Skeletal muscle satellite cell (primary cell): ENCODE results near the gene KRT6A.

Experiments used
- H3K27me3 ChIP-seq: 2 replicates; pipeline ENCODE4 v1.7.0; 2013; ENCODE audit warnings: low read length; ENCODE audit not compliant: control insufficient read depth, insufficient read depth
- H3K36me3 ChIP-seq: 2 replicates; pipeline ENCODE4 v1.7.0; 2013; ENCODE audit warnings: mild to moderate bottlenecking, control low read depth, low read length; ENCODE audit not compliant: insufficient read depth
- H3K4me1 ChIP-seq: 2 replicates; pipeline ENCODE4 v1.7.0; 2013; ENCODE audit warnings: low read length; ENCODE audit not compliant: control insufficient read depth, insufficient read depth
- H3K4me2 ChIP-seq: 2 replicates; pipeline ENCODE4 v1.7.0; 2013; ENCODE audit warnings: mild to moderate bottlenecking, low read length
- H3K4me3 ChIP-seq: 2 replicates; pipeline ENCODE4 v1.7.0; 2013; ENCODE audit warnings: low read length
- H3K9ac ChIP-seq: 2 replicates; pipeline ENCODE4 v1.7.0; 2013; ENCODE audit warnings: mild to moderate bottlenecking, low read depth, low read length, moderate library complexity
- H3K9me3 ChIP-seq: replicated peaks from 2 replicates; pipeline ENCODE4 v1.7.0; 2013; ENCODE audit warnings: mild to moderate bottlenecking, control low read depth, low read length

The KRT6A gene

DNA sequence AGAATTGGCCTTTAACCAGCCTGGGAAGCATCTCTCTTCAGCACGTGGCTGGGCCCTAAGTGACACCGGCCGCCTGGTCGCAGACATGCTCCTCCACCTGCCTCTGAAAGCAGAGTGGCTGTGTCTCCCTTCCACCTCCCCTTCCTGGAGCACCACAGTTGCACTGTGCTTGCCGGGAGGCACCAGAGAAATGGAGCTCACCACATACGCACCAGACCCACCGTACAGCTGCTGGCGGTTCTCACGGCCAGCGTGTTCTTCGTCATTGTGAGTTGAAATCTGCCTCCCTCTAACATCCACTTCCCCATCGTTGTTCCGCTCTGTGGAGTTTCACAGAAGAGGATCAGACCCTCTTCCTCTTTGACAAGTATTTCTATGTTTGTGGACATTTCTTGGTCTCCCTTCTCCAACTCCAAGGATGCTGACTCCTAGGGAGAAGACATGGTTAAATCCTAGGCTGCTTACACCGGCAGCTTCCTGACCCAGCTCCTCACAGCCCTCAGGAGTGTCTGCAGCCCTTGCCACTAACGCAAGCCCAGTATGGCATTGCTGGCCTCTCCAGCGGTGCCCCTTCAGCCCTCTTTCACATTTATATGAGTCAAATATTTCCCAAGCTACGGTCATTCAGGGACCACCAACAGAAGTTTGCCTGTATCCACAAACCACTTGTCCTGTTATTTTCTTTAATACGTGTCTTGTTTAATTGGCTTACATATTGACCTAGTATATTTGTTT lies 38.7 kb upstream of the KRT6A start:
- no peaks in the 10 kb centered on the region for H3K9me3 ChIP-seq
- H3K36me3 ChIP-seq = no peaks in the 10 kb centered on the region
- H3K4me2 ChIP-seq = no peak overlapping the region
- H3K27me3 ChIP-seq = peaks cover 48% of the 10 kb centered on the region
- no peak overlapping the region for H3K4me3 ChIP-seq
- no peak overlapping the region for H3K9ac ChIP-seq
- H3K4me1 ChIP-seq = no peaks in the 10 kb centered on the region

DNA sequence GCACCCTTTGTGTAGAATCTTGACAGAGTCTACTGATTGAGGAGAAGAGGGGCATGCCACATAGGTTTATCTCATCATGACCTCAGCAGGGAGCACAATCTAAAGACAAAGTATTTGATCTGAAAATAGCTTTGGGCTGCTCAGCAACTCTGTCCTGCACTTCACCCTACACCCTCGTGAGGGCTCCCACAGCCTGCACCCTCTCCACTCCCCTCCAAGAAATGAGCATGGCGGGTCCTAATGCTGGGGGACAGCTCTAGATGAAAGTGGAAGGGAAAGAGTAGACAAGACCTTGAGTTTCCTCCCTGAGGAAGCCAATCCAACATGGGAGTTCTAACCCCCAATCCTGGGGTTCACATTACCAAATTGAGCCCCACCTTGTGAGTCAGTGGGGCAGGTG lies 37.8 kb upstream of the KRT6A start:
- H3K4me1 ChIP-seq = no peaks in the 10 kb centered on the region
- H3K36me3 ChIP-seq = no peaks in the 10 kb centered on the region
- H3K4me3 ChIP-seq = no peak overlapping the region
- H3K27me3 ChIP-seq = peaks cover 54% of the 10 kb centered on the region
- H3K9ac ChIP-seq = no peak overlapping the region
- no peaks in the 10 kb centered on the region for H3K9me3 ChIP-seq
- H3K4me2 ChIP-seq = no peak overlapping the region

DNA sequence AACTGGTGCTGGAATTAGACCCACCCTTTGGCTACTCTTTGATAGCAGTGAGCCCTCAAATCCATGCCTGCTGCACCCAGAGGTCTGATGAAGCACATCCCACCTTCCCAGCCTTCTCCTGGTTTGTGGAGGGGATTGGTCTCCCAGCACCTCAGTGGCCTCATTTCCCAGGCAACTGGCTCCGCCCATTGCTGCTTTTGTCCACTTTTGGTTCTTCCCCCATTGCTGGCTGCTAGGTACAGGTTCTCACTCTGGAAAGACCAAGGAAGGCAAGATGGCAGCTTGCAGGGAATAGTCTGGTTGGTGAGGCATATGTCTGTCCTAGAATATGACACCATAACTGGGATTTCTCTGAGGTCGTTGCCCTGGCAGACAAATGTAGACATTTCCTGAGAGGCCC lies 37.3 kb upstream of the KRT6A start:
- H3K9me3 ChIP-seq = no peaks in the 10 kb centered on the region
- H3K4me3 ChIP-seq = no peak overlapping the region
- no peak overlapping the region for H3K9ac ChIP-seq
- no peaks in the 10 kb centered on the region for H3K4me1 ChIP-seq
- no peak overlapping the region for H3K4me2 ChIP-seq
- peaks cover 59% of the 10 kb centered on the region for H3K27me3 ChIP-seq
- no peaks in the 10 kb centered on the region for H3K36me3 ChIP-seq

DNA sequence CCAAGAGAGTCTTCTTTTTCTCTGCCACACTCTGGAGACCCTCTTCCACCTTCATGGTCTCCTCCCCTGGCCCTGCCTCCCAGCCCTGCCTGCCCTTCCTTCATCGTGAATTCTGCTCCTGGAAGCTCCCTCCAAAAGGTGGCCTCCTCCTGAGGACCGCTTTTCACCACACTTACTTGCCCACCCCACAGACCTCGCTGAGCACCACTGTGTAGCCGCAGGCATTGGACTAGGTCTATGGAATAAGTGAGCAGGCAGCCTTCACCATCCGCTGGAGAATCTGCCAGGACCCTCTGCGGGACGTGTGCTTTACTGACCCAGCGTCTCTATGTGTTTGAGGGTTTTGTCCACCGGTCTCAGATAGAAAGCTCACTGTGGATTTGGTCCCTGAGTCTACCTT lies 36.8 kb upstream of the KRT6A start:
- Histone ChIP-seq H3K27me3 (peaks cover 61% of the 10 kb centered on the region), H3K9ac (no peak overlapping the region), H3K36me3 (no peaks in the 10 kb centered on the region), H3K9me3 (no peaks in the 10 kb centered on the region), H3K4me2 (no peak overlapping the region), H3K4me3 (no peak overlapping the region), H3K4me1 (no peaks in the 10 kb centered on the region)

DNA sequence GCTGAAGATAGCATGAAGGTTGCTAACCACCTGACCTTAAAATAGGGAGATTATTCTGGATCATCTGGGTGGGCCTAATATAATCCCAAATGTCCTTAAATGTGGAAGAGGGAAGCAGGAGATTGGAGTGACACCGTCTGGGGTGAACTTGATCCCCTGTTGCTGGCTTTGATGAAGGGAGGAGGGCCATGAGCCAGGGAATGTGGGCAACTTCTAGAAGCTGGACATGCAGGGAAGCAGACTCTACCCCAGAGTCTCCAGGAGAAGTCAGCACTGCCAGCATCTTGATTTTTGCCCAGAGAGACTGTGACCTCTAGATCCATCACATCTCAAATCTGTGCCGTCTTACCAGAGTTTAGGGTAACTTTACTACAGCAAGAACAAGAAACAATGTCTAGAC lies 36.4 kb upstream of the KRT6A start:
- peaks cover 59% of the 10 kb centered on the region for H3K27me3 ChIP-seq
- no peaks in the 10 kb centered on the region for H3K36me3 ChIP-seq
- no peaks in the 10 kb centered on the region for H3K4me1 ChIP-seq
- H3K4me3 ChIP-seq = no peak overlapping the region
- no peaks in the 10 kb centered on the region for H3K9me3 ChIP-seq
- H3K4me2 ChIP-seq = no peak overlapping the region
- no peak overlapping the region for H3K9ac ChIP-seq

DNA sequence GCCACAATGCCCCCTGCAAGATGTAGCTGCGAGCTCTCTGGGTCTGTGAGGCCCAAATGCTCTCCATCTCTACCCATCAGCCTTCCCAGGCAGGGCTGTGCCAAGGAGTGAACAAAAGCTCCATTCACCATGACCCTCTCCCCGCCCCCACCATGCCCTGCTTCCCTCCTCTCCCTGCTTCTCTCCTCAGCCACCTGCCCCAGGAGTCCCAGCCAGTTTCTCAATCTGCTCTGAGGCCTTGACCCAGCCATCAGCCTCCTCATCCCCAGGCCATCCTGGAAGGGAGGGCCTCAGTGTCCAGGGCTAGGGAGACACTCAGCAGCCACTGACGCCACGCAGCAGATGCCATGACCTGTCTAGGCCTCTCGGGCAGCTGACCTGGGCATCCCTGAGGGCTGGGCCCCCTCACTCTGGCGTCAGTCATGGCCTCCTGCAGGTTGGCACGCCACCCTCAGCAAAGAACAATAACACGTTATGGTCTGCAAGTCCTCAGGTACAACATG lies 35.6 kb upstream of the KRT6A start:
- H3K4me3 ChIP-seq = no peak overlapping the region
- no peaks in the 10 kb centered on the region for H3K36me3 ChIP-seq
- H3K4me2 ChIP-seq = no peak overlapping the region
- peaks cover 64% of the 10 kb centered on the region for H3K27me3 ChIP-seq
- H3K4me1 ChIP-seq = no peaks in the 10 kb centered on the region
- H3K9ac ChIP-seq = no peak overlapping the region
- no peaks in the 10 kb centered on the region for H3K9me3 ChIP-seq

DNA sequence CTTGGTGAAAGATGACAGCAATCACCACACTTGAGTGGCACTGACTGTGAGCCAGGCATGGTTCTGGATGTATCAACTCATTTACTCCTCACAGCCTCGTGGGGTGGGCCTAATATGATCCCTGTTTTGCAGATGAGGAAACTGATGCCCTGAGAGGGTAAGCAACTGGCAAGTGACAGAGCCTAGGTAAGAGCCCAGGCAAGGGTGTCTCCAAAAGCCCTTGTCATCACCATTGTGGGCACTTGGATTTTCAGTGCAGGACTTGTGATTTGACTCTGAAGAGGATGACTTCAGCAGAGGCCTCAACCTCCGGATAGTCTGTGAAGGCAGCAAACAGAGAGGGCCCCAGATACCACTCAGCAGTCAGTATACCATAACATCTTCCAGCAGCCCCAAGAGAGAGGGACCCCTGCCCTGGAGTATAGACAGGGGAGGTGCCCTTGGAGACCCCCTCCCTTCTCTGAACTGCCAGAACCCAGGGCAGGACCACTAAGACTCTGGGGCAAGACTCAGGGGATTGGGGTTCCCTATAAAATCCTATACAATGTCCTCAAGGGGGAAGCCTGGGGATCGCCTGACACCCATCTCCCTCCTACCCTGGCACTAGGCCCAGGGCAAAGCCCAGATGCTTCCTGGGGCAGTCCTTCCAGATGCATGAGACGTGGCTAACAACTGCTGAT lies 34.2 kb upstream of the KRT6A start:
- H3K36me3 ChIP-seq = no peaks in the 10 kb centered on the region
- H3K9me3 ChIP-seq = no peaks in the 10 kb centered on the region
- peaks cover 7% of the 10 kb centered on the region for H3K4me1 ChIP-seq
- H3K4me3 ChIP-seq = no peak overlapping the region
- no peak overlapping the region for H3K9ac ChIP-seq
- H3K27me3 ChIP-seq = peaks cover 71% of the 10 kb centered on the region
- no peak overlapping the region for H3K4me2 ChIP-seq

DNA sequence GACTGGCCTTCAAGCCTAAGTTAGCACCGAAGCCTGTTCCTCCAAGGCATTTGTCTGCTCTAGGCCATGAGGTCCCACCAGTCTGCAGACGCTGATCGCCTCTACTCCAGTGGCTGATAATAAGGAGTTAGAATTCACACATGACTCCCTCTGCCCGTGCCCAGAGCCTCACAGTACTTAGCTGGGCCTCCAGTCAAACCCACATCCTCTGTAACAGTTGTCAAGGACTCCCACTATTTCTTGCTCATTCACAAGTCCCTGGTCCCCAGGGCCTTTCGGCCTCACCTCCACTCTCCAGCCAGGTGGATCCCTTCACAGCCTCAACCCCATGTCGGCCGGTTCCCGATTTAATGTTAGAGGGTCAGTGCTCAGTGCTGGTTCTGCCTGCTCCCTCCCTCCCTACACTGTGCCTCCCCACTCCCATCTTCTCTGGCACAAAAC lies 33.5 kb upstream of the KRT6A start:
- Histone ChIP-seq H3K4me3 (no peak overlapping the region), H3K27me3 (peaks cover 75% of the 10 kb centered on the region), H3K9ac (no peak overlapping the region), H3K4me2 (no peak overlapping the region), H3K36me3 (no peaks in the 10 kb centered on the region), H3K4me1 (peaks cover 12% of the 10 kb centered on the region), H3K9me3 (no peaks in the 10 kb centered on the region)

DNA sequence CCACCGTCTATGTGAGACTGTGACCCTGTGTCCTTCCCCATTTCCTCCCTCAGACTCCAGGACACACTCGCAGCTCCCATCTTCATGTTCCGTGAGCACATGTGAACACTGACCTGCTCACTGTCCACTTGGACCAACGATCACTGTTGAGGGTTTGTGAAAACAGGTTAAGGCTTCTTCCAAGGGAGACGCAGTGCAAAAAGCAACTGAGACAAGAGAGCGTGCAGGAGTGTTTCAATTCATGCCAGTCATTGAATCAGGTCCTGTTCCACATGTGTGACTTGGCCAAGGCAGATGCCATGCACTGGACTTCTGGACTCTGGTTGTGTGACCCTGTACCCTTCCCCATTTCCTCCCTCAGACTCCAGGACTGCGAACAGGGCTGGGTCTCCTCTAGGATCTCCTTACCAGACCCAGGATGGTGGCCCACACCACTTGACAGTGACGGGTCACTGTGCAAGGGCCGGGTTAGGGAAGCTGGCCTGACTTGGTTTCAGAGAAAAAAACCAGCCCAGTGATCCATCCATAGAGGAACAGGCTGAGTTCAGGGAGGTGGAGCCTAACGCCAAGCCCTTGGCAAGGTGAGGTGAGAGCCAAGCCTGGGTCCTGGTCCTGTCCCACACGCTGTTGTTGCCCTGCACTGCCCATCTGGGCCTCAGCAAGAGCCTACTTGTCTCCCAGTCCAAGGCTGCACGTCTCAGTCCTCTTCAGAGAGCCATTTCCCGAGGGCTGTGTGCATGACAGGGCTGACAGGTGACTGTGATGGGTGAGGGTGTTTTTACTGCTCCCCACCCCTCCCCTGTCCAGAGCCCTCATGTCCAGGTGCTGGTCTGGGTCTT lies 32.8 kb upstream of the KRT6A start:
- peaks cover 19% of the 10 kb centered on the region for H3K4me1 ChIP-seq
- H3K9ac ChIP-seq = no peak overlapping the region
- no peak overlapping the region for H3K4me3 ChIP-seq
- H3K9me3 ChIP-seq = no peaks in the 10 kb centered on the region
- H3K36me3 ChIP-seq = no peaks in the 10 kb centered on the region
- H3K27me3 ChIP-seq = peaks cover 75% of the 10 kb centered on the region
- H3K4me2 ChIP-seq = no peak overlapping the region

DNA sequence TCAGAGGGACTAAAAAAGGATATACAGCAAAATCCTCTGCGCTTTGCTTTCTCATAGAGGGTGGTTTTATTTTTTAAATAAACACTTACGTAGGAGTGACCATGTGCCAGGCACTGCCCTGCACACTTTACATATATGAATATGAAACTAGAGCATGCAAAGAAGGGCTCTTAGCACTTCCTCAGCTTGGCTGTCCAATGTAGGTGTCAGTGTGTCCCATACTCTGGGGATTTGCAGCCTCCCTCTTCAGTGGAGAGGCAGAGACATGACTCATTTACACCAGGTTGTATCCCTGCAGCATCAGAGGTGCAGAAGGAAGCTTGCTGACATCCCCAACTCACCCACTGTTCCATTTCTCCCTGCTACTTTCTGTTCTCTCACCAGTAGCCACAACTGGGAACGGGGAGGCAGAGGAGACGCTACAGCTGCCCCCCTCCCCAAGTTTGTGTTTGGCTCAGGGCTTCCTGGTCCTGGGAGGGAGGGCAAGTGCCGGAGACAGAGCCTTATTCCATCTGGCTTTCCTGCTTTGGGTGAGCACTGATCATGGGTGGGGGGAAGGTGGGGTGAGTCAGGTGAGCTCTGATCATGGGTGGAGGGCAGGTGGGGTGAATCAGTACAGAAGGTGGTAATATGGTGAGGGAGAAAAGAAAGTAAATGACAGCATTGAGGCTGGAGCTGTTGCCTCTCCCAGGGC lies 32.0 kb upstream of the KRT6A start:
- Histone ChIP-seq H3K9ac (no peak overlapping the region), H3K4me1 (peaks cover 19% of the 10 kb centered on the region), H3K4me3 (no peak overlapping the region)

More for the DNA sequence above, 32.0 kb upstream of the KRT6A start:
- Histone ChIP-seq H3K36me3 (no peaks in the 10 kb centered on the region), H3K9me3 (no peaks in the 10 kb centered on the region), H3K4me2 (no peak overlapping the region), H3K27me3 (peaks cover 78% of the 10 kb centered on the region)
